Heart right ventricle (tissue), 16 donors: Measurements from ENCODE around the gene CFAP210. TPM values are rescaled to one million over a fixed set of nuclear protein-coding genes. Genes with fewer than 3 reads are reported as not detected.

Experiments used
- ATAC-seq, 8 donors: fragments of 200-7000 bp; cut with Tn5 transposase; one replicate each; pipeline ENCODE4 v1.9.1; 2020; ENCODE audit warnings: mild to moderate bottlenecking in 8 of 8, moderate library complexity in 8 of 8, moderate number of reproducible peaks in 1 of 8
- DNase-seq, 2 donors: peaks; one replicate each; pipeline ENCODE4 v3.0.0-alpha.2; 2020
- H3K27ac ChIP-seq, 10 donors: fragments of 200-600 bp; sonication (generic) in 2 of 10; one replicate each; pipeline versions ENCODE4 v1.5.0 to v1.8.0; 2020 to 2022; ENCODE audit warnings: mild to moderate bottlenecking in 3 of 10
- H3K27me3 ChIP-seq, 7 donors: fragments of 200-600 bp; one replicate each; pipeline ENCODE4 v1.8.0; 2021 to 2022; ENCODE audit warnings: mild to moderate bottlenecking in 2 of 7
- H3K36me3 ChIP-seq, 9 donors: fragments of 200-600 bp; sonication (generic) in 1 of 9; one replicate each; pipeline versions ENCODE4 v1.5.0 to v1.8.0; 2020 to 2022; ENCODE audit warnings: mild to moderate bottlenecking in 2 of 9
- H3K4me1 ChIP-seq, 9 donors: fragments of 200-600 bp; sonication (generic) in 1 of 9; one replicate each; pipeline versions ENCODE4 v1.5.0 to v1.8.0; 2020 to 2022; ENCODE audit warnings: mild to moderate bottlenecking in 4 of 9
- H3K4me3 ChIP-seq, 10 donors: fragments of 200-600 bp; sonication (generic) in 2 of 10; one replicate each; pipeline versions ENCODE4 v1.5.0 to v1.8.0; 2020 to 2022; ENCODE audit warnings: mild to moderate bottlenecking in 7 of 10, moderate library complexity in 2 of 10
- H3K9me3 ChIP-seq, 11 donors: fragments of 200-600 bp in 10 of 11; sonication (generic) in 2 of 11; one replicate each; pipeline versions ENCODE4 v1.5.0 to v1.8.0; 2013 to 2022; ENCODE audit warnings: mild to moderate bottlenecking in 2 of 11, control low read depth in 1 of 11, moderate library complexity in 1 of 11
- CTCF ChIP-seq, 9 donors: fragments of 200-600 bp; sonication (generic) in 2 of 9; IDR thresholded peaks; one replicate each; pipeline versions ENCODE4 v1.5.0 to v1.8.0; 2021 to 2022; ENCODE audit warnings: antibody characterized with exemption in 9 of 9, mild to moderate bottlenecking in 5 of 9, moderate library complexity in 1 of 9
- WGBS, 2 donors: extraction: QIAGEN DNeasy Blood & Tissue Kit; methylation state at CpG; one replicate each; pipeline ENCODE4 v1.1.7; 2013; ENCODE audit warnings: inconsistent platforms in 1 of 2; 5-methylcytosine and 5-hydroxymethylcytosine counted together
- intact Hi-C, 10 donors: fragments of 100-400 bp; cut with DNase I; formaldehyde crosslinking; loops; one replicate each; pipeline versions ENCODE4 v1.11.1 to v1.14.2; 2022
- polyA plus RNA-seq, 2 donors: library from polyadenylated mRNA; stranded (reverse); fragments of 200-250 nt; gene quantifications; one replicate each; pipeline ENCODE4 v1.2.3, GENCODE V29; 2013
- total RNA-seq, 10 donors: library from RNA; stranded (reverse); fragmentation: NEBNext Ultra II Directional in 3 of 10; extraction: Animal tissue kit (Norgen Biotek cat#: 25700) in 3 of 10; gene quantifications; one replicate each; pipeline versions ENCODE4 v1.2.1 to v1.2.4, GENCODE V29; 2021 to 2023
- donor health status: Arrhythmogenic right ventricular cardiomyopathy.
- donor health status: ischemic (EF 13 %, LVEDD 7.1; RV severe dilation, severe dysfunction).
- donor health status: healthy with polysubstance abuse.
- donor health status: DM: no; HTN: yes; CAD: no.
- donor health status: DM: no; HTN: no; CAD: no.
- donor health status: ischemic (EF 25% LVEDD 6.9; RV normal size, moderate dysfunction).
- donor health status: ischemic (EF 25% LVEDD 5.7; RV mildly dilated, moderate dysfunction).
- donor health status: healthy.
- donor health status: DM: yes; HTN: yes; CAD: no.
- donor health status: Ischemic cardiomyopathy.
- donor health status: ischemic (EF 35%, LVEDD 5.7; RV mildly dilated, moderate dysfunction).
- donor health status: nonischemic (EF 11% LVEDD 7.7; RV severe dilation, severe dysfunction).
- donor health status: DM: yes; HTN: yes; CAD: no.
- donor health status: PGD.
- donor health status: ischemic (EF 29% LVEDD 5.4; RV normal size, mild dysfunction).
- donor health status: nonischemic (EF 23%, LVEDD 6.1; RV moderate dilation, normal function).

CFAP210 gene
- total and polyA plus RNA-seq, 12 donors: 0.14 to 0.29 TPM; not detected in 10

DNA sequence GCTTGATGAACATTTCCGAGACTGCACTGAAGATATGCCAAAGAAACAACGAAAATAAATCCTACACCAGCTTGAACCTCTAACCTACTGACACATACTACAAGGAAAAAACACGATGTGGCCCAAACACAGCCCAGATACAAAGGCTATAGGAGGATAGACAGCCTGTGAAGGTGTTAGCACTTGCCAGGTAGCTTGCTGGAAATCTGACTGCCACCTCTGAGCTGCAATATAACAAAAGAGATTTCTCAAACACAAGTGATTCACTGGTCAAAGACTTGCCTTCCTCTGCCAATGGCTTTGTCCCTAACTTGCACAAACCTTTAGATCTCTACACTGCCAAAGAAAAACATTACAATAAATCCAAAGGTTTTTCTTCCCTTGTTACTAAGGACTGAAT lies 21.1 kb downstream of the CFAP210 start:
- Histone ChIP-seq H3K27ac (no peak overlapping the region), H3K36me3 (no peaks in the 10 kb centered on the region), H3K27me3 (no peaks in the 10 kb centered on the region), H3K4me3 (no peak overlapping the region), H3K4me1 (no peaks in the 10 kb centered on the region), H3K9me3 (no peaks in the 10 kb centered on the region)
- WGBS, 2 donors: 76 to 79% methylated on average over 3 of the region's 3 CpGs
- ATAC-seq (no peak), DNase-seq (no peak)
- intact Hi-C loops: no loop called here
- no peak for TF ChIP-seq CTCF (IDR thresholded peaks at IDR 0.05)

- no peak overlapping the region for H3K4me3 ChIP-seq
- ATAC-seq (no peak), DNase-seq (no peak)
- H3K27me3 ChIP-seq: no peaks in the 10 kb centered on the region
- H3K9me3 ChIP-seq: no peaks in the 10 kb centered on the region
- intact Hi-C loops: no loop called here
- H3K4me1 ChIP-seq: no peaks in the 10 kb centered on the region
- H3K36me3 ChIP-seq: no peaks in the 10 kb centered on the region
- 55 to 70% methylated on average over 6 of the region's 6 CpGs for WGBS, 2 donors
- no peak overlapping the region for H3K27ac ChIP-seq
- TF ChIP-seq CTCF (IDR thresholded peaks at IDR 0.05): no peak
Measured at GRCh38 chr2:169672406-169672805, 21.8 kb downstream of the CFAP210 start.

DNA sequence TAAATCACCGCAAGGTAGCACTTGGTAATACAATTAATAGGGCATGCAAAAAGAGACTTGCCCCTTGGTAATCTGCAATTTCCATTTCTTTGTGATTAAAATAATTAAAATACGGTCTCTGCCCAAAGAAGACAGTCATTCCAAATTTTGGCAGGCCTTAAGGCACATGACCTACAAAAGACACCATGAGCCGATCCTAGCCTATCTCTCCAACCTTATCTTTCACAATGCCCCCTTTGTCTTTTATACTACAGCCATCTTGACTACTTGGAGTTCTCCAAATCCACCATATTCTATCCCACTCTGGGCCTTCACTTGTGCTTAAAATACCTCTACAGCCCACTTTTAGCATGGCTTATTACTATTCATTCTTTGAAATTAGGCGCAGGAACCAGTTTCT lies 23.3 kb downstream of the CFAP210 start:
- no peak overlapping the region for H3K27ac ChIP-seq
- H3K9me3 ChIP-seq: no peaks in the 10 kb centered on the region
- no peaks in the 10 kb centered on the region for H3K27me3 ChIP-seq
- no peak overlapping the region for H3K4me3 ChIP-seq
- intact Hi-C loops: no loop called here
- H3K36me3 ChIP-seq: no peaks in the 10 kb centered on the region
- no peak for DNase-seq
- no peaks in the 10 kb centered on the region for H3K4me1 ChIP-seq
- ATAC-seq: no peak
- 86 to 87% methylated on average over 4 of the region's 4 CpGs for WGBS, 2 donors
- no peak for TF ChIP-seq CTCF (IDR thresholded peaks at IDR 0.05)

- H3K4me1 ChIP-seq: peaks cover under 1 to 5% (median 3%) of the 10 kb centered on the region in 9 donors
- intact Hi-C loops: no loop called here
- no peak for DNase-seq
- no peak overlapping the region for H3K4me3 ChIP-seq
- TF ChIP-seq CTCF (IDR thresholded peaks at IDR 0.05): no peak
- no peaks in the 10 kb centered on the region for H3K36me3 ChIP-seq
- WGBS, 2 donors: 72 to 74% methylated on average over 2 of the region's 2 CpGs
- no peaks in the 10 kb centered on the region for H3K9me3 ChIP-seq
- no peak overlapping the region for H3K27ac ChIP-seq
- no peaks in the 10 kb centered on the region for H3K27me3 ChIP-seq
- no peak for ATAC-seq
Measured at GRCh38 chr2:169670215-169670651, 24.0 kb downstream of the CFAP210 start.
